HG02623 (cell line): ENCODE measurements around the gene JOSD1.

ENCODE experiments used
- ATAC-seq: cut with Tn5 transposase; IDR thresholded peaks from one replicate; pipeline ENCODE4 v1.9.1; 2021; ENCODE audit warnings: moderate library complexity; ENCODE audit not compliant: unreplicated experiment

The JOSD1 gene

GRCh38 chr22:38733724-38734381, 33.1 kb upstream of the JOSD1 start:
- no peak for ATAC-seq

- no peak for ATAC-seq
Measured at GRCh38 chr22:38733329-38733723, 32.6 kb upstream of the JOSD1 start.

- ATAC-seq = no peak
Measured at GRCh38 chr22:38732251-38732815, 31.6 kb upstream of the JOSD1 start.

GRCh38 chr22:38731703-38732161, 31.0 kb upstream of the JOSD1 start:
- no peak for ATAC-seq

- ATAC-seq = no peak
Measured at GRCh38 chr22:38730411-38730871, 29.7 kb upstream of the JOSD1 start.

GRCh38 chr22:38729946-38730345, 29.2 kb upstream of the JOSD1 start:
- ATAC-seq = no peak

GRCh38 chr22:38728871-38729796, 28.4 kb upstream of the JOSD1 start:
- no peak for ATAC-seq

- ATAC-seq = no peak
Measured at GRCh38 chr22:38727530-38728451, 27.0 kb upstream of the JOSD1 start.

- no peak for ATAC-seq
Measured at GRCh38 chr22:38727123-38727522, 26.4 kb upstream of the JOSD1 start.

- no peak for ATAC-seq
Measured at GRCh38 chr22:38725900-38726655, 25.3 kb upstream of the JOSD1 start.

GRCh38 chr22:38724926-38725571, 24.3 kb upstream of the JOSD1 start:
- no peak for ATAC-seq

- no peak for ATAC-seq
Measured at GRCh38 chr22:38724176-38724575, 23.4 kb upstream of the JOSD1 start.

- no peak for ATAC-seq
Measured at GRCh38 chr22:38721551-38721950, 20.8 kb upstream of the JOSD1 start.

GRCh38 chr22:38720350-38720749, 19.6 kb upstream of the JOSD1 start:
- no peak for ATAC-seq

GRCh38 chr22:38719196-38719595, 18.5 kb upstream of the JOSD1 start:
- ATAC-seq = no peak

- ATAC-seq = no peak
Measured at GRCh38 chr22:38718414-38718813, 17.7 kb upstream of the JOSD1 start.

GRCh38 chr22:38717244-38717643, 16.5 kb upstream of the JOSD1 start:
- ATAC-seq = no peak

GRCh38 chr22:38716826-38717225, 16.1 kb upstream of the JOSD1 start:
- ATAC-seq = no peak

- no peak for ATAC-seq
Measured at GRCh38 chr22:38716271-38716670, 15.5 kb upstream of the JOSD1 start.
